Stimulated activated CD4-positive, alpha-beta T cell treated with anti-CD3 and anti-CD28 coated beads, Interleukin-1b, Interleukin-23, amount 100 ng/mL, for 1 hour (primary cell): ENCODE measurements around the gene PXK.

Source experiments
- DNase-seq, 2 donors: peaks; one replicate each; pipeline ENCODE4 v3.0.0-alpha.2; 2020; ENCODE audit warnings: low read depth in 2 of 2

PXK gene

DNA sequence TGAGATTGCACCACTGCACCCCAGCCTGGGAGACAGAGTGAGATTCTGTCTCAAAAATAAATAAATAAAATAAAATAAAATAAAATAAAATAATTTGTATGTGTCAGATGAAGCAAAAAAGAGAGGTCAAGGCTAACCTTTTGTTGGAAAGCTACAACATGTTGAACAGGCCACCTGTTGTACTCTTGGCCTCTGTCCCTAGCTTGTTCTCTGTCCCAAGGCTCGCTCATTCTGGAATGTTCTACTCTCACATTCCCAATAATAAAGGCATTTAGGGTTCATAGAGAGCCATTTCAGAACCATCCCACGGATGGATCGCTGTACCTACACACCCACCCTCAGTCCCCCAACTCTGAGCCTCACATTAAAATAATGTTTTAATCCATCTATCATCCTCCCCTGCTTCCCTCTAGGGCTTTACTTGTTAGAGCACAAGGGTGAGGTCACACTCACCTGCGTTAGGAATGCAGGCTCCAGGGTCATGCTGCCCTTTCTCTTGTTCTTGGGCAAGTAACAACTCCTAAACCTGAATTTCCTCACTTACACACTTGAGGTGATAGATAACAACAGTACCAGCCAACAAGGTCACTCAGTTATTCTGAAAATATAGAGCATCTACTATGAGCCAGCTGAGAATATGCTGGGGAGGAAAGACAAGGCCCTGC is 134.3 kb downstream of the PXK start:
- no peak for DNase-seq

DNA sequence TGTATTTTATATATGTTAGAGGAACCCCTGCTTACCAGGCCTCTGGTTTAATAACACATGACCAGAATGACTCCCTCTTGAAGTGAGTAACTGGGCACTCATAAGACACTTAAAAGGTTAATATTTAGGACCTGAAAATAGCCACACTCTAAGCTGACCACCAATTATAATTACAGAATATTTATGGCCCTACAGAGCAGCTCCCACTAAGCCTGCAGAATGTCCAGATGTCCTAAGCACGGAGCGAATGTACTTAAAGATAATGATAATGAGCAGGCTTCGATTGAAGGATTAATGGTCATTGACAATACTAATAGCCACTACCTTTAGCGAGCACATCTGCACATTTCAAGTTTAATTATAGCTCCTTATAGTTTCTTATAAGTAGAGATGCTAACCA is 136.4 kb downstream of the PXK start:
- DNase-seq, result no peak

DNA sequence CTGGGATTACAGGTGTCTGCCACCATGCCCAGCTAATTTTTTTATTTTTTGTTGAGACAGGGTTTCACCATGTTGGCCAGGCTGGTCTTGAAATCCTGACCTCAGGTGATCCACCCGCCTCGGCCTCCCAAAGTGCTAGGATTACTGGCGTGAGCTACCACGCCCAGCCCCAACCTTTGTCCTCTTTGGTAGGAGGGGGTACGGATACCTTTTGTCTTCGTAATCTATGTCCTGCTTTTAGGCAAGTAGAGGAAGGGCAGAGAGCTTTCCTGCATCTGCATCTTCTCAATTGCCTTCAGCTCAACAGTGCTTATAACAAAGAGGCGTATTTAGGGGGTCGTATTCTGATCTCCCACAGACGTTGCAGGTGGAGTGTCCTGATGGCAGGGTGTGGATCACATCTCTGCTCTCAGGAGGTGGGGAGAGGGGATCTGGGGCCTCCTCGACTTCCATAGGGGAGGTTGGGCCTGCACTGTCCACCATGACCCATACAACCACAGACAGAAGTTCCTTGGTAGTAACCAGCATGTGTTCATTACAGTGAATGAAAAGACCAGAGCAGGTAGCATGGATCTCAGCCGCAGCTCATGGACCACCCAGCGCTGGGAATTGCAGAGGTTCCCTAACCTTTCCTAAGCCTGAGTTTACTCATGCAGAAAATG is 137.8 kb downstream of the PXK start:
- no peak for DNase-seq

DNA sequence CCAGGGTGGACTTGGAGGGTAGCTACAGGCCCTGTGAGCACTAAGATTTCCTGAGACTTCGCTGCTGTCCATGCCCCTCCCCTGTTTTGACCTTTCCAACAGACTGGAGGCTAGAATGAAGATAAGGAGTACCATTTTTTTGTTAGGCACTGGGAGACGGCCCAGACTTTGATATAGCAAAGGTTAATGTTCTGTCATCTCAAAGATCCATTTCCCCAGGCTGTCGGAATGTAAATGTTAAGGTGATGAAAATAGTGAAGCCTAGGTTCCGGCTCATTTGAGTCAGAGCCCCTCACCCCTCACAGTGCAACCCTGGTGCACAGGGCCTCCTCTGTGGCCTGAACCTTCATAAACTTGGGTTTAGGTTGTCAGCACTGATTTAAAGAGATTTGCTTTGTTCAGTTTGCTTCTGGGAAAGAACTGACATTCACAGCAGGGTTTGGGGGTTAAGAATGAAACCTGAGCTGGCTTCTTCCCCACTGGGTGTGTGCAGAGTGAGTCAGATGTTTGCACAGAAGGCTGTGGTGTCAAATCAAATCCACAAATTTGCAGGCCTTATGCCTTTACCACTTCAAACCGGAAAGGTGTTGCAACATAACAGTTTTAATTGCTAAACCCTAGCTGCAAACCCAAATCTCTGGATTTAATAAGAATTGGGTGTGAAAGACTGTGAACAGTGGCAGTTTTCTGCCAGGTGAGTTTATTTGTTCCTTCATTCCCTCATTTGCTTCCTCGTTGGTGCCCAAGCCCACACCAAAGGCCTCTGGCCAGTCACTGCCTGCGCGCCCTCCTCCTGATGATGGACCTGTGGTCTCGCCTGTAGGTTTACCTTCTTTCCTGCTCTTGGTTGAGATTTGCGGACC is 138.6 kb downstream of the PXK start:
- DNase-seq, result no peak

DNA sequence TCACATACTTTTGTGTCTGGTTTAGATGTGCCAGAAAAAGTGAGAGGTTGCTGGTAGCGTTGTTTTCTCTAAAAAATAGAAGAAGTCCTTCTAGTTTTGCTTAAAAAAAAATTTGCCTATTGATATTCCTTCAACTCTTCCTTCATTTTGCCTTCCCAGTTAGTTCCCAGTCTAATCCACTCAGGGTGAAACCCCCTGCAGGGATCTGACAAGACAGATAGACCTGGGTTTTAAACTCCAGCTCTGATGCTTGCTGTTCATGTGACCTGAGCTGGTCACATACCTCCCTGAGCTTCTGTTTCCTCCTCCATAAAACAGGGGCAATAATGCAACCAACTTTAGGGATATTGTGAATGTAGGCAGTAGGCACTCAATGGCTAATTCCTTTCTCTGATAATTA is 140.6 kb downstream of the PXK start:
- no peak for DNase-seq

DNA sequence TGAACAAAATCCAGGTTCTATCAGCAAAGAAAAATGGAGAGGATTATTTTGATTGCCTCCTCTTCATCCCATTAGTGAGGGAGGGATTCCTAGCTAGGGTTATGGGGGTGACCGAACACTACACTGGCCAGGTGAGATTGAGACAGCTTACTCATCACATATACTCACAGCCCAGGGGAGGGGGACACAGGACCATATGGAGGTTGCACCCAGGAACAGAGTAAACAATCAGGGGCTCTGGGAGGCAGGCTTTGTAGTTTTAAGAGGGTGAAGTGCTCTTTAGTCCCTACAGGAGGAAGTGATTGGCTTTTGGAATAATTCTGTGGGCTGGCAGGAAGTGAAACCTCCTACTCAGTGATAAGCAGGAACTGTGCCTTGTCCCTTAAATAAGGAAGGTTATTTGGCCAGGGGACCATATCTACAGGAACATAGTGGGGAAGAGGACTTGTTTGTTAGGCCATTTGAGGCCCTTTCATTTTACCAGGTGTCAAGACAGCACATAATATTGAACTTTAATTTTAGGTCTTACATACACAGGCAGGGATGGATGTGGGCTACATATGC is 141.7 kb downstream of the PXK start:
- DNase-seq, result no peak

DNA sequence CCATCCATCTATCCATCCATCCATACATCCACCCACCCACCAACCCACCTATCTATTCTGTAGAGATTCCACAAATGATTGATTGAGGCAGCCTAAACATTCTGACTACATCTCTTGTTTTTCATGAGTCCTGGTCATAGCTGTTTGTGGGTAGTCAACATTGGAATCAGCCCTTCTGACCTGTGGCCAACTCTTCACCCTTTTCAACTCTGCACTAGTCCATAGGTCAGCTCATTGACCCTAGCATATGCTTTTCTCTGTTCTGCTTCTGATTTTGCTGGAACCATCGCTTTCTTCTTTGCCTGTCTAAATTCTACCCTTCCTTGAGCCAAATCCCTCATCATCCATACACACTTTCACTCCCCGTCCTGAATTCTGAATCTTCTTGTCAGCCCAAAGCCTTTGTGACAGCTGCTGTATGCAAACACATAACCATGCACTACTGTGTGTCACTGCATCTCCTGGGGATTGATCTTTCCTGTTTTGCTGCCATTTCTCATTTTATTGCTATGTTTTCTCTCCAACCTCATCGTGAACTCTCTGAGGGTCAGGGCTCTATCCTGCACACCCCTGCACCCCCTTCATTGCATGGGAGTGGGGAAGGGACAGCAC is 142.4 kb downstream of the PXK start:
- no peak for DNase-seq
